GM12878 (cell line): ENCODE results near the gene ADAMTS13. TPM values are rescaled to one million over a fixed set of nuclear protein-coding genes. Genes with fewer than 3 reads are reported as not detected.

Source experiments
- ATAC-seq: fragments of 200-7000 bp; cut with Tn5 transposase; 3 replicates; pipeline ENCODE4 v1.9.1; 2020; ENCODE audit warnings: mild to moderate bottlenecking, moderate library complexity
- BruUV-seq: library from RNA; stranded (reverse); fragments of 400-500 nt; replicated peaks from 2 replicates; lab custom pipeline; 2021; lab: Mats Ljungman, UMichigan
- CTCF ChIA-PET: fragments of 300-600 bp; sonication (Branson Sonifier 250); formaldehyde crosslinking; extraction: SDS; loops from one replicate; lab custom pipeline; 2021; ENCODE audit warnings: inconsistent platforms; lab: Yijun Ruan, JAX
- POLR2A ChIA-PET: fragments of 350-600 bp; formaldehyde crosslinking; extraction: SDS; loops from one replicate; lab custom pipeline; 2021; ENCODE audit warnings: inconsistent platforms; lab: Charles Lee
- RAD21 ChIA-PET: fragments of 300-600 bp; sonication (Branson Sonifier 250); formaldehyde crosslinking; loops from one replicate; lab custom pipeline; 2023; ENCODE audit warnings: antibody characterized with exemption; ENCODE audit not compliant: unreplicated experiment; lab: Charles Lee
- SMC1A ChIA-PET: fragments of 300-600 bp; sonication (Branson Sonifier 250); formaldehyde crosslinking; loops from one replicate; lab custom pipeline; 2023; ENCODE audit not compliant: unreplicated experiment, uncharacterized antibody; lab: Charles Lee
- DNase-seq: peaks from one replicate; pipeline ENCODE4 v3.0.0-alpha.2; 2011; ENCODE audit warnings: low read depth, low spot score
- FAIRE-seq: peaks from 3 replicates; lab custom pipeline; 2011; peaks lifted over from hg19 to GRCh38; lab: Jason Lieb, UNC
- H2AFZ ChIP-seq: 2 replicates; pipeline ENCODE4 v1.6.0; 2011; ENCODE audit warnings: low read depth, low read length, control low read depth; ENCODE audit not compliant: control insufficient read depth
- H3K27ac ChIP-seq: 2 replicates; pipeline ENCODE4 v1.5.1; 2011; ENCODE audit warnings: control low read depth; ENCODE audit not compliant: control insufficient read depth, insufficient read depth
- H3K27me3 ChIP-seq, 2 experiments: replicated peaks in 1 of 2; 2 replicates each; pipeline versions ENCODE4 v1.6.0 to v1.6.1; 2011; ENCODE audit warnings: low read length in 1 of 2; ENCODE audit not compliant: control insufficient read depth in 2 of 2, insufficient read depth in 2 of 2
- H3K36me3 ChIP-seq, 2 experiments: 2 replicates each; pipeline ENCODE4 v1.5.1; 2011; ENCODE audit warnings: low read length in 1 of 2; ENCODE audit not compliant: control insufficient read depth in 2 of 2, insufficient read depth in 2 of 2
- H3K4me1 ChIP-seq: 2 replicates; pipeline ENCODE4 v1.6.1; 2011; ENCODE audit warnings: mild to moderate bottlenecking, low read length, moderate library complexity, mixed read lengths; ENCODE audit not compliant: control insufficient read depth, insufficient read depth
- H3K4me2 ChIP-seq: 2 replicates; pipeline ENCODE4 v1.6.0; 2011; ENCODE audit warnings: control low read depth; ENCODE audit not compliant: control insufficient read depth, insufficient read depth
- H3K4me3 ChIP-seq: fragments of 200-600 bp; sonication (generic); 2 replicates; pipeline ENCODE4 v1.5.1; 2016
- H3K79me2 ChIP-seq: 2 replicates; pipeline ENCODE4 v1.6.0; 2011; ENCODE audit warnings: low read length; ENCODE audit not compliant: control insufficient read depth, insufficient read depth
- H3K9ac ChIP-seq: 2 replicates; pipeline ENCODE4 v1.8.0; 2011; ENCODE audit warnings: low read length, control low read depth, mixed read lengths; ENCODE audit not compliant: control insufficient read depth, insufficient read depth
- H3K9me3 ChIP-seq: replicated peaks from 3 replicates; pipeline ENCODE4 v1.5.1; 2011; ENCODE audit warnings: mild to moderate bottlenecking, low read length; ENCODE audit not compliant: control insufficient read depth, insufficient read depth
- H4K20me1 ChIP-seq: 2 replicates; pipeline ENCODE4 v1.6.0; 2011; ENCODE audit not compliant: control insufficient read depth, insufficient read depth
- IKZF2 ChIP-seq, 2 experiments: fragments of 450-650 bp; IDR thresholded peaks; 2 replicates each; pipeline ENCODE4 v1.6.1; 2017; ENCODE audit warnings: mild to moderate bottlenecking in 2 of 2, moderate library complexity in 2 of 2
- KLF5 ChIP-seq: fragments of 450-650 bp; IDR thresholded peaks from 2 replicates; pipeline ENCODE4 v1.6.1; 2014; ENCODE audit warnings: mild to moderate bottlenecking; ENCODE audit not compliant: partially characterized antibody
- MTA2 ChIP-seq: fragments of 450-650 bp; IDR thresholded peaks from 2 replicates; pipeline ENCODE4 v1.6.1; 2016; ENCODE audit warnings: low read depth, mild to moderate bottlenecking, moderate library complexity
- RCOR1 ChIP-seq: conservative IDR thresholded peaks from 2 replicates; pipeline ENCODE4 v1.6.1; 2012; ENCODE audit warnings: low read depth, low read length, improper control_type of control experiment
- RELA ChIP-seq: fragments of 450-650 bp; IDR thresholded peaks from 2 replicates; pipeline ENCODE4 v1.8.0; 2014; ENCODE audit warnings: borderline replicate concordance; ENCODE audit not compliant: partially characterized antibody
- SPI1 ChIP-seq: IDR thresholded peaks from 2 replicates; pipeline ENCODE4 v1.6.1; 2011; ENCODE audit warnings: low read depth, mild to moderate bottlenecking, low read length, moderate library complexity, borderline replicate concordance; ENCODE audit not compliant: insufficient read depth
- SUZ12 ChIP-seq: fragments of 200-600 bp; sonication (generic); IDR thresholded peaks from one replicate; pipeline ENCODE4 v1.6.1; 2018; ENCODE audit warnings: antibody characterized with exemption, mild to moderate bottlenecking; ENCODE audit not compliant: unreplicated experiment
- TARDBP ChIP-seq: IDR thresholded peaks from 2 replicates; pipeline ENCODE4 v1.6.1; 2016; ENCODE audit warnings: borderline replicate concordance
- TCF3 ChIP-seq: IDR thresholded peaks from 2 replicates; pipeline ENCODE4 v1.6.1; 2012; ENCODE audit warnings: low read depth, mild to moderate bottlenecking, low read length, borderline replicate concordance; ENCODE audit not compliant: insufficient read depth
- WGBS: methylation state at CpG from one replicate; pipeline ENCODE4 v1.1.6; 2016; ENCODE audit warnings: low lambda C conversion rate; ENCODE audit not compliant: insufficient replicate concordance, insufficient coverage; ENCODE audit errors: missing lambda C conversion rate; 5-methylcytosine and 5-hydroxymethylcytosine counted together
- in situ Hi-C: fragments of 300-500 bp; cut with MboI; formaldehyde crosslinking; loops from 9 replicates; pipeline ENCODE4 v1.14.3; 2018; ENCODE audit warnings: mixed read lengths
- intact Hi-C: fragments of 100-400 bp; cut with micrococcal nuclease; formaldehyde crosslinking; loops from one replicate; pipeline ENCODE4 v1.14.2; 2022; ENCODE audit not compliant: unreplicated experiment
- polyA plus RNA-seq, 11 experiments: library from polyadenylated mRNA; depleted of rRNA in 4 of 11; unstranded in 6 of 11; stranded (reverse) in 5 of 11; fragments of >200 nt; fragmentation: Nextera tagmentation in 4 of 11; fragmentation: Illumina TruSeq in 1 of 11; extraction: Ambion mirVana in 4 of 11; extraction: Trizol in 1 of 11; gene quantifications; 1 replicate in 1 of 11; 2 replicates in 10 of 11; pipeline versions ENCODE4 v1.2.1 to v1.2.3, GENCODE V29; 2011 to 2016; ENCODE audit warnings: inconsistent platforms in 2 of 11, missing spikeins in 2 of 11, low read depth in 1 of 11
- total RNA-seq, 4 experiments: library from RNA; depleted of rRNA in 3 of 4; stranded (reverse); fragments of >200 nt in 3 of 4; fragmentation: Illumina TruSeq in 1 of 4; extraction: Trizol in 1 of 4; gene quantifications; 2 replicates each; pipeline versions ENCODE4 v1.2.1 to v1.2.3, GENCODE V29; 2013 to 2021
- TF ChIP-seq, protein P1 (sequence below): fragments of 450-650 bp; IDR thresholded peaks from 2 replicates; pipeline ENCODE4 v1.6.1; 2017; ENCODE audit warnings: borderline replicate concordance
- TF ChIP-seq, protein P2 (sequence below): fragments of 450-650 bp; IDR thresholded peaks from 2 replicates; pipeline ENCODE4 v1.6.1; 2017; ENCODE audit warnings: antibody characterized with exemption, mild to moderate bottlenecking, moderate library complexity
- TF ChIP-seq, protein P3 (sequence below): IDR thresholded peaks from 2 replicates; pipeline ENCODE4 v1.6.1; 2012; ENCODE audit warnings: mild to moderate bottlenecking, low read depth, low read length

The ADAMTS13 gene
- total and polyA plus RNA-seq, 10 of the 15 experiments (the other 5 are each of a cell fraction or from before 2014, with no cell fraction given): 0.08 to 2.4 (median 0.28) TPM

DNA sequence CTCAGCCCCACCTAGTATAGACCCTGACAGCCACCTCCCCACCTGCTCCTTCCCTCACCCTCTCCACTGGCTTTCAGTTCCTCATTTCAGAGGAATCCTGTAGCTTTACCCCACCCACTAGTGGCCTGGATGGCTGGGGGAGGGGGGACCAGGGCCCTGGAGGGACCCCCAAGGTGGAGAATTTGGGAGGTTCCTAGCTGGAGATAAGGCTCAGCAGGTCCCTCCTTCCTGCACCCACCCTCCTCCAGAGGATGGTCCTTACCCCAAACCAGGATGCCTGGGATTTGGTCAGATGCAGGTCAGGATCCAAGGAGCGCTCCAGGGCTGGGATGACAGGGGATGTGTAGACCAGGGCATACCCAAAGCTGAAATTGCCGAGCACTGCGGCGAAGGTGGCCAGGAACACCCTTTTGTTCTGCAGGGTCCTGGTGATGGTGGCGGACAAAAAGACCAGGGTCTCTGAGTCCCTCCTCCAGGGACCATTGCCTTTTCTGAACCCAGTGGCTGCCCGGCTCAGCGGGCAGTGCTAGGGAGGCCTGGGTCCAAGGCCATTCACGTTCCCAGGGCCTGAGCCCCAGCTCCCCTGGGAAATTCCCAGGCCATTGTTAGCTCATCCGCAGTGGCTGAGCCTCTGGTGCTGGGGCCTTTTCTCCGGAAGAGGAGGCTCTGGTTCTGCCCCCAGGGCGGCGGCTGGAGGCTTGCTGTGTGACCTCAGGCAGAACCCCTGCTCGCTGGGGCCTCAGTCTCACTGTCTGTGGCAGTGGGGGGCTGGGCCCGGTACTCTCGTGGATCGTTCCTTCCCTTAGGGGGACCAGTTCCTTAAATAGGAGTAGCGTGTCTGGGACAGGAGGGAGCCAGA, 56.1 kb downstream of the ADAMTS13 start:
- Histone ChIP-seq H3K4me2 (peak overlapping the region; percentile 74), H3K27me3 (no peaks in the 10 kb centered on the region), H3K9me3 (no peaks in the 10 kb centered on the region; the same call in 2 of the 3 replicates), H3K27ac (peak overlapping the region; percentile 83), H3K36me3 (peaks cover 9 to 18% of the 10 kb centered on the region in 2 experiments; a peak in 3 of 4 replicates), H4K20me1 (peaks cover 3% of the 10 kb centered on the region; the same call in 1 of the 2 replicates), H2AFZ (peak overlapping the region; percentile 64), H3K79me2 (peaks cover 30% of the 10 kb centered on the region), H3K4me3 (peak overlapping the region; percentile 94), H3K9ac (peak overlapping the region; percentile 74), H3K4me1 (peaks cover 15% of the 10 kb centered on the region)
- ChIA-PET POLR2A (interaction anchor here (0.5 to 4.0 kb wide), 10 partner anchors 10 to 448 kb away, joined by 3 to 27 read pairs (median 4); partner anchors contain the start of genes ADAMTS13, CACFD1, GTF3C5 and REXO4), RAD21 (interaction anchor here (1.1 to 3.1 kb wide), 8 partner anchors 18 to 334 kb away, joined by 3 to 20 read pairs (median 4); partner anchors contain the start of genes ADAMTS13, CACFD1, SURF1 and SURF2), SMC1A (interaction anchor here (0.9 to 1.9 kb wide), 4 partner anchors 9 to 143 kb away, joined by 3 to 9 read pairs (median 3); partner anchors contain the start of gene CACFD1), CTCF (interaction anchor here (0.6 to 3.5 kb wide), 11 partner anchors 18 to 329 kb away, joined by 3 to 17 read pairs (median 3); partner anchors contain the start of gene CACFD1)
- ATAC-seq: peak; percentile 75
- intact Hi-C loops (loop anchor here (1.0 to 5.0 kb wide), 3 partner anchors 18 to 131 kb away; partner anchors contain the start of genes MED22, REXO4 and RPL7A), in situ Hi-C loops (no loop called here)
- FAIRE-seq: peak; percentile 31
- no TSS peak for BruUV-seq
- no peak for DNase-seq
- WGBS: 0% methylated on average over 17 of the region's 17 CpGs
- TF ChIP-seq SPI1 (peak; percentile 99), TARDBP (peak; percentile 45; the same call in 1 of the 2 replicates), RELA (no peak), TCF3 (0 out of 2 replicates have a peak, but pooled peaks have one; percentile 39), MTA2 (0 out of 2 replicates have a peak, but pooled peaks have one; percentile 38), RCOR1 (no peak), IKZF2 (IDR thresholded peaks at IDR 0.05) (peak; percentile 75 to 82), KLF5 (no peak), SUZ12 (no peak)
- TF ChIP-seq, protein P1, sequence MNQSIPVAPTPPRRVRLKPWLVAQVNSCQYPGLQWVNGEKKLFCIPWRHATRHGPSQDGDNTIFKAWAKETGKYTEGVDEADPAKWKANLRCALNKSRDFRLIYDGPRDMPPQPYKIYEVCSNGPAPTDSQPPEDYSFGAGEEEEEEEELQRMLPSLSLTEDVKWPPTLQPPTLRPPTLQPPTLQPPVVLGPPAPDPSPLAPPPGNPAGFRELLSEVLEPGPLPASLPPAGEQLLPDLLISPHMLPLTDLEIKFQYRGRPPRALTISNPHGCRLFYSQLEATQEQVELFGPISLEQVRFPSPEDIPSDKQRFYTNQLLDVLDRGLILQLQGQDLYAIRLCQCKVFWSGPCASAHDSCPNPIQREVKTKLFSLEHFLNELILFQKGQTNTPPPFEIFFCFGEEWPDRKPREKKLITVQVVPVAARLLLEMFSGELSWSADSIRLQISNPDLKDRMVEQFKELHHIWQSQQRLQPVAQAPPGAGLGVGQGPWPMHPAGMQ: no peak
- TF ChIP-seq, protein P2, sequence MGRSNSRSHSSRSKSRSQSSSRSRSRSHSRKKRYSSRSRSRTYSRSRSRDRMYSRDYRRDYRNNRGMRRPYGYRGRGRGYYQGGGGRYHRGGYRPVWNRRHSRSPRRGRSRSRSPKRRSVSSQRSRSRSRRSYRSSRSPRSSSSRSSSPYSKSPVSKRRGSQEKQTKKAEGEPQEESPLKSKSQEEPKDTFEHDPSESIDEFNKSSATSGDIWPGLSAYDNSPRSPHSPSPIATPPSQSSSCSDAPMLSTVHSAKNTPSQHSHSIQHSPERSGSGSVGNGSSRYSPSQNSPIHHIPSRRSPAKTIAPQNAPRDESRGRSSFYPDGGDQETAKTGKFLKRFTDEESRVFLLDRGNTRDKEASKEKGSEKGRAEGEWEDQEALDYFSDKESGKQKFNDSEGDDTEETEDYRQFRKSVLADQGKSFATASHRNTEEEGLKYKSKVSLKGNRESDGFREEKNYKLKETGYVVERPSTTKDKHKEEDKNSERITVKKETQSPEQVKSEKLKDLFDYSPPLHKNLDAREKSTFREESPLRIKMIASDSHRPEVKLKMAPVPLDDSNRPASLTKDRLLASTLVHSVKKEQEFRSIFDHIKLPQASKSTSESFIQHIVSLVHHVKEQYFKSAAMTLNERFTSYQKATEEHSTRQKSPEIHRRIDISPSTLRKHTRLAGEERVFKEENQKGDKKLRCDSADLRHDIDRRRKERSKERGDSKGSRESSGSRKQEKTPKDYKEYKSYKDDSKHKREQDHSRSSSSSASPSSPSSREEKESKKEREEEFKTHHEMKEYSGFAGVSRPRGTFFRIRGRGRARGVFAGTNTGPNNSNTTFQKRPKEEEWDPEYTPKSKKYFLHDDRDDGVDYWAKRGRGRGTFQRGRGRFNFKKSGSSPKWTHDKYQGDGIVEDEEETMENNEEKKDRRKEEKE: no peak
- TF ChIP-seq, protein P3, sequence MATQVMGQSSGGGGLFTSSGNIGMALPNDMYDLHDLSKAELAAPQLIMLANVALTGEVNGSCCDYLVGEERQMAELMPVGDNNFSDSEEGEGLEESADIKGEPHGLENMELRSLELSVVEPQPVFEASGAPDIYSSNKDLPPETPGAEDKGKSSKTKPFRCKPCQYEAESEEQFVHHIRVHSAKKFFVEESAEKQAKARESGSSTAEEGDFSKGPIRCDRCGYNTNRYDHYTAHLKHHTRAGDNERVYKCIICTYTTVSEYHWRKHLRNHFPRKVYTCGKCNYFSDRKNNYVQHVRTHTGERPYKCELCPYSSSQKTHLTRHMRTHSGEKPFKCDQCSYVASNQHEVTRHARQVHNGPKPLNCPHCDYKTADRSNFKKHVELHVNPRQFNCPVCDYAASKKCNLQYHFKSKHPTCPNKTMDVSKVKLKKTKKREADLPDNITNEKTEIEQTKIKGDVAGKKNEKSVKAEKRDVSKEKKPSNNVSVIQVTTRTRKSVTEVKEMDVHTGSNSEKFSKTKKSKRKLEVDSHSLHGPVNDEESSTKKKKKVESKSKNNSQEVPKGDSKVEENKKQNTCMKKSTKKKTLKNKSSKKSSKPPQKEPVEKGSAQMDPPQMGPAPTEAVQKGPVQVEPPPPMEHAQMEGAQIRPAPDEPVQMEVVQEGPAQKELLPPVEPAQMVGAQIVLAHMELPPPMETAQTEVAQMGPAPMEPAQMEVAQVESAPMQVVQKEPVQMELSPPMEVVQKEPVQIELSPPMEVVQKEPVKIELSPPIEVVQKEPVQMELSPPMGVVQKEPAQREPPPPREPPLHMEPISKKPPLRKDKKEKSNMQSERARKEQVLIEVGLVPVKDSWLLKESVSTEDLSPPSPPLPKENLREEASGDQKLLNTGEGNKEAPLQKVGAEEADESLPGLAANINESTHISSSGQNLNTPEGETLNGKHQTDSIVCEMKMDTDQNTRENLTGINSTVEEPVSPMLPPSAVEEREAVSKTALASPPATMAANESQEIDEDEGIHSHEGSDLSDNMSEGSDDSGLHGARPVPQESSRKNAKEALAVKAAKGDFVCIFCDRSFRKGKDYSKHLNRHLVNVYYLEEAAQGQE: no peak
